K562 (cell line): ENCODE measurements around the gene CHL1. TPM values are rescaled to one million over a fixed set of nuclear protein-coding genes. Genes with fewer than 3 reads are reported as not detected.
A peak's percentile ranks its signal among the peaks of the same experiment; 100 is the strongest.

ENCODE experiments used
- ATAC-seq: fragments of 200-7000 bp; cut with Tn5 transposase; 3 replicates; pipeline ENCODE4 v1.9.1; 2020; ENCODE audit warnings: moderate library complexity
- BruUV-seq: library from RNA; stranded (reverse); fragments of 400-500 nt; replicated peaks from 2 replicates; lab custom pipeline; 2021; lab: Mats Ljungman, UMichigan
- CTCF ChIA-PET: fragments of 300-600 bp; formaldehyde crosslinking; extraction: SDS; loops from one replicate; lab custom pipeline; 2021; ENCODE audit warnings: low intra/inter-chr PET ratio; lab: Yijun Ruan, JAX
- POLR2A ChIA-PET: fragments of 300-600, 350-650 bp; sonication (Branson Sonifier 250); formaldehyde crosslinking; extraction: SDS; loops from one replicate; lab custom pipeline; 2021; ENCODE audit warnings: antibody characterized with exemption, inconsistent platforms; lab: Yijun Ruan, JAX
- DNase-seq, 4 experiments: peaks; one replicate each; pipeline versions ENCODE4 v3.0.0 to v3.0.0-alpha.2; 2011 to 2018; ENCODE audit warnings: low spot score in 3 of 4, mixed read lengths in 3 of 4; ENCODE audit errors: extremely low read depth in 1 of 4
- FAIRE-seq: peaks from 2 replicates; lab custom pipeline; 2011; peaks lifted over from hg19 to GRCh38; lab: Jason Lieb, UNC
- H2AFZ ChIP-seq: 2 replicates; pipeline ENCODE4 v1.6.0; 2011; ENCODE audit warnings: low read depth, low read length, control low read depth, inconsistent platforms
- H3K27ac ChIP-seq: fragments of 200-600 bp; 3 replicates; pipeline ENCODE4 v1.8.0; 2011; ENCODE audit warnings: low read depth, mild to moderate bottlenecking, control low read depth, inconsistent platforms, low read length, moderate library complexity, mixed read lengths; ENCODE audit errors: extremely low read depth
- H3K27me3 ChIP-seq, 2 experiments: fragments of 300-600 bp in 1 of 2; 2 replicates in 1 of 2; 3 replicates in 1 of 2; pipeline versions ENCODE4 v1.6.0 to v1.8.0; 2011; ENCODE audit warnings: inconsistent platforms in 2 of 2, low read length in 2 of 2, mild to moderate bottlenecking in 1 of 2, mixed read lengths in 1 of 2, moderate library complexity in 1 of 2; ENCODE audit not compliant: control insufficient read depth in 2 of 2, insufficient read depth in 2 of 2
- H3K36me3 ChIP-seq: fragments of 300-600 bp; 3 replicates; pipeline ENCODE4 v1.8.0; 2011; ENCODE audit warnings: mild to moderate bottlenecking, low read length, inconsistent platforms; ENCODE audit not compliant: control insufficient read depth, insufficient read depth
- H3K4me1 ChIP-seq, 2 experiments: fragments of 200-600 bp in 1 of 2; replicated peaks in 1 of 2; 2 replicates in 1 of 2; 3 replicates in 1 of 2; pipeline versions ENCODE4 v1.5.1 to v1.8.0; 2011; ENCODE audit warnings: inconsistent platforms in 2 of 2, low read length in 2 of 2, mild to moderate bottlenecking in 1 of 2, mixed read lengths in 1 of 2, moderate library complexity in 1 of 2; ENCODE audit not compliant: control insufficient read depth in 2 of 2, insufficient read depth in 2 of 2
- H3K4me2 ChIP-seq: 2 replicates; pipeline ENCODE4 v1.6.1; 2011; ENCODE audit warnings: low read length, control low read depth, inconsistent platforms, mixed read lengths; ENCODE audit not compliant: insufficient read depth
- H3K4me3 ChIP-seq: fragments of 200-600 bp; sonication (generic), shearing (Covaris generic); 2 replicates; pipeline ENCODE4 v1.5.1; 2016; ENCODE audit warnings: control low read depth, inconsistent platforms
- H3K79me2 ChIP-seq: fragments of 200-600 bp; 3 replicates; pipeline ENCODE4 v1.8.0; 2011; ENCODE audit warnings: low read length, inconsistent platforms; ENCODE audit not compliant: control insufficient read depth, insufficient read depth
- H3K9ac ChIP-seq, 2 experiments: 2 replicates each; pipeline versions ENCODE4 v1.6.0 to v1.6.1; 2011; ENCODE audit warnings: low read depth in 2 of 2, low read length in 2 of 2, control low read depth in 1 of 2, inconsistent platforms in 1 of 2, mild to moderate bottlenecking in 1 of 2, mixed read lengths in 1 of 2; ENCODE audit not compliant: insufficient read depth in 1 of 2
- H3K9me1 ChIP-seq: one replicate; pipeline ENCODE4 v1.6.0; 2011; ENCODE audit warnings: inconsistent platforms, mild to moderate bottlenecking, low read length, moderate library complexity; ENCODE audit not compliant: control insufficient read depth, insufficient read depth
- H3K9me3 ChIP-seq: replicated peaks from 2 replicates; pipeline ENCODE4 v1.5.1; 2011; ENCODE audit warnings: low read depth, low read length, inconsistent platforms; ENCODE audit not compliant: control insufficient read depth, insufficient read depth
- H4K20me1 ChIP-seq: replicated peaks from 2 replicates; pipeline ENCODE4 v1.6.1; 2011; ENCODE audit warnings: low read length, inconsistent platforms, mixed read lengths; ENCODE audit not compliant: control insufficient read depth, insufficient read depth
- CTCF ChIP-seq, 3 experiments: IDR thresholded peaks in 2 of 3; conservative IDR thresholded peaks in 1 of 3; 2 replicates each; pipeline ENCODE4 v1.5.1; 2011 to 2012; ENCODE audit warnings: low read length in 3 of 3, mild to moderate bottlenecking in 3 of 3, control low read depth in 2 of 3, improper control_type of control experiment in 1 of 3, inconsistent platforms in 1 of 3, low read depth in 1 of 3, mixed read lengths in 1 of 3, moderate library complexity in 1 of 3; ENCODE audit not compliant: insufficient read depth in 2 of 3
- E2F3 ChIP-seq: fragments of 250-450 bp; sonication (Bioruptor Pico); IDR thresholded peaks from 2 replicates; pipeline ENCODE4 v1.4.0; 2020; ENCODE audit warnings: mild to moderate bottlenecking
- RAD21 ChIP-seq, 2 experiments: fragments of 250-450 bp in 1 of 2; fragments of 450-650 bp in 1 of 2; sonication (Bioruptor Pico) in 1 of 2; formaldehyde crosslinking in 1 of 2; IDR thresholded peaks in 1 of 2; conservative IDR thresholded peaks in 1 of 2; 2 replicates each; pipeline versions ENCODE4 v1.4.0 to v1.8.0; 2020 to 2022; ENCODE audit warnings: mild to moderate bottlenecking in 2 of 2, moderate library complexity in 1 of 2
- REST ChIP-seq, 2 experiments: fragments of 450-650 bp; formaldehyde crosslinking in 1 of 2; IDR thresholded peaks; 2 replicates each; pipeline versions ENCODE4 v1.4.0 to v1.6.1; 2014 to 2020; ENCODE audit warnings: mild to moderate bottlenecking in 2 of 2, borderline replicate concordance in 1 of 2, low read depth in 1 of 2
- in situ Hi-C: fragments of 300-500 bp; cut with MboI; formaldehyde crosslinking; loops from 4 replicates; pipeline ENCODE4 v1.15.0; 2018; ENCODE audit warnings: inconsistent platforms, mixed read lengths
- intact Hi-C: fragments of 100-400 bp; cut with micrococcal nuclease; formaldehyde crosslinking; loops from 2 replicates; pipeline ENCODE4 v1.14.2; 2022
- polyA plus RNA-seq, 8 experiments: library from polyadenylated mRNA; depleted of rRNA in 4 of 8; stranded (reverse) in 5 of 8; unstranded in 3 of 8; fragments of >200 nt; fragmentation: Nextera tagmentation in 2 of 8; fragmentation: Illumina TruSeq in 1 of 8; extraction: Ambion mirVana in 2 of 8; extraction: Trizol in 1 of 8; gene quantifications; 2 replicates each; pipeline versions ENCODE4 v1.2.1 to v1.2.3, GENCODE V29; 2011 to 2014; ENCODE audit warnings: inconsistent platforms in 1 of 8, missing spikeins in 1 of 8
- total RNA-seq, 7 experiments: library from RNA; depleted of rRNA in 6 of 7; stranded (reverse); fragments of >200 nt in 6 of 7; fragmentation: Illumina TruSeq in 2 of 7; extraction: Trizol in 2 of 7; gene quantifications; 2 replicates each; pipeline versions ENCODE4 v1.2.1 to v1.2.3, GENCODE V29; 2011 to 2021; ENCODE audit warnings: low replicate concordance in 1 of 7

Gene CHL1
- total and polyA plus RNA-seq, 9 of the 15 experiments (the other 6 are each of a cell fraction or from before 2014, with no cell fraction given), result 0.02 TPM; not detected in 8

GRCh38 chr3:414063-414462 lies 217.5 kb downstream of the CHL1 start:
- Histone ChIP-seq H3K27ac (no peak overlapping the region), H3K4me2 (no peak overlapping the region), H3K9ac (no peak overlapping the region), H3K4me3 (no peak overlapping the region), H3K79me2 (no peaks in the 10 kb centered on the region), H3K9me1 (no peaks in the 10 kb centered on the region), H3K4me1 (no peaks in the 10 kb centered on the region), H3K36me3 (no peaks in the 10 kb centered on the region), H2AFZ (no peak overlapping the region), H3K27me3 (no peaks in the 10 kb centered on the region), H3K9me3 (no peaks in the 10 kb centered on the region), H4K20me1 (no peaks in the 10 kb centered on the region)
- intact Hi-C loops (no loop called here), in situ Hi-C loops (no loop called here)
- CTCF ChIA-PET, result no interaction called here
- ATAC-seq (no peak), FAIRE-seq (no peak), DNase-seq (peak; percentile 6 to 18 (median 10))
- BruUV-seq, result no TSS peak
- POLR2A ChIA-PET, result no interaction called here
- TF ChIP-seq REST (IDR thresholded peaks at IDR 0.05; ENCODE audit: borderline replicate concordance) (peak; percentile 18; the same call in 1 of the 2 replicates), REST (CRISPR knock-in tag; IDR thresholded peaks at IDR 0.05; ENCODE audit: low read depth) (no peak), E2F3 (no peak), RAD21 (CRISPR knock-in tag; conservative IDR thresholded peaks at IDR 0.05 in 1 of 2, IDR thresholded peaks at IDR 0.05 in 1 of 2) (peak; percentile 17 to 51; a peak in 2 of 4 replicates), CTCF (IDR thresholded peaks at IDR 0.05 in 2 of 3, conservative IDR thresholded peaks at IDR 0.05 in 1 of 3; ENCODE audit: insufficient read depth in 2 of 3, low read depth in 1 of 3, low read length in 3 of 3) (peak in 1 of 3 experiments; percentile 27; a peak in 1 of 6 replicates)
